ENCODE data around the gene MRPL40.

MRPL40 gene

GRCh38 chr22:19453718-19454117, 21.4 kb downstream of the MRPL40 start:
- TF ChIP-seq CTCF (IDR thresholded peaks at IDR 0.05; ENCODE audit: low read depth, low read length, missing control alignments): no peak
- no peak overlapping the region for H3K4me3 ChIP-seq (replicated peaks; ENCODE audit: low read depth, low read length)
- DNase-seq (ENCODE audit: extremely low read depth, low read depth): no peak

- no peak overlapping the region for H3K4me3 ChIP-seq (replicated peaks; ENCODE audit: low read depth, low read length)
- no peak for TF ChIP-seq CTCF (IDR thresholded peaks at IDR 0.05; ENCODE audit: low read depth, low read length, missing control alignments)
- DNase-seq (ENCODE audit: extremely low read depth, low read depth): no peak
These were observed 21.8 kb downstream of the MRPL40 start for GRCh38 chr22:19454156-19454555.

- DNase-seq (ENCODE audit: extremely low read depth, low read depth): no peak
- no peak for TF ChIP-seq CTCF (IDR thresholded peaks at IDR 0.05; ENCODE audit: low read depth, low read length, missing control alignments)
These were observed 22.7 kb downstream of the MRPL40 start for GRCh38 chr22:19455033-19455432.

GRCh38 chr22:19455585-19456370, 23.4 kb downstream of the MRPL40 start:
- H3K4me3 ChIP-seq (replicated peaks; ENCODE audit: low read depth, low read length): no peak overlapping the region
- no peak for DNase-seq (ENCODE audit: extremely low read depth, low read depth)
- no peak for TF ChIP-seq CTCF (IDR thresholded peaks at IDR 0.05; ENCODE audit: low read depth, low read length, missing control alignments)

More at GRCh38 chr22:19455033-19455432, 22.7 kb downstream of the MRPL40 start:
- no peak overlapping the region for H3K4me3 ChIP-seq (replicated peaks; ENCODE audit: low read depth, low read length)

GRCh38 chr22:19456541-19456940, 24.2 kb downstream of the MRPL40 start:
- H3K4me3 ChIP-seq (replicated peaks; ENCODE audit: low read depth, low read length): no peak overlapping the region
- no peak for DNase-seq (ENCODE audit: extremely low read depth, low read depth)
- TF ChIP-seq CTCF (IDR thresholded peaks at IDR 0.05; ENCODE audit: low read depth, low read length, missing control alignments): no peak

- DNase-seq (ENCODE audit: extremely low read depth, low read depth): no peak
- no peak overlapping the region for H3K4me3 ChIP-seq (replicated peaks; ENCODE audit: low read depth, low read length)
- TF ChIP-seq CTCF (IDR thresholded peaks at IDR 0.05; ENCODE audit: low read depth, low read length, missing control alignments): no peak
These were observed 25.6 kb downstream of the MRPL40 start for GRCh38 chr22:19457828-19458428.

Measured in HFF-Myc (cell line).